SH-SY5Y (cell line): Measurements from ENCODE around the gene TMEM266.

ENCODE experiments used
- GATA2 ChIP-seq: IDR thresholded peaks from 2 replicates; pipeline ENCODE4 v1.6.1; 2011; ENCODE audit warnings: mild to moderate bottlenecking, low read depth, low read length
- GATA3 ChIP-seq: IDR thresholded peaks from 2 replicates; pipeline ENCODE4 v1.6.1; 2011; ENCODE audit warnings: low read depth, mild to moderate bottlenecking, low read length, moderate library complexity

TMEM266 gene

GRCh38 chr15:76101655-76102054 is 41.9 kb downstream of the TMEM266 start:
- no peak for TF ChIP-seq GATA2
- no peak for TF ChIP-seq GATA3

GRCh38 chr15:76105391-76105790 is 45.6 kb downstream of the TMEM266 start:
- TF ChIP-seq GATA2 (no peak), GATA3 (no peak)

GRCh38 chr15:76105911-76106310 is 46.1 kb downstream of the TMEM266 start:
- TF ChIP-seq GATA3 = no peak
- TF ChIP-seq GATA2 = no peak

- no peak for TF ChIP-seq GATA2
- no peak for TF ChIP-seq GATA3
Measured at GRCh38 chr15:76107169-76107568, 47.4 kb downstream of the TMEM266 start.

GRCh38 chr15:76108021-76108723 is 48.4 kb downstream of the TMEM266 start:
- TF ChIP-seq GATA2 (no peak), GATA3 (no peak)

- no peak for TF ChIP-seq GATA3
- TF ChIP-seq GATA2 = no peak
Measured at GRCh38 chr15:76109046-76109445, 49.3 kb downstream of the TMEM266 start.

- no peak for TF ChIP-seq GATA3
- TF ChIP-seq GATA2 = no peak
Measured at GRCh38 chr15:76114561-76114960, 54.8 kb downstream of the TMEM266 start.

GRCh38 chr15:76116138-76116885 is 56.5 kb downstream of the TMEM266 start:
- TF ChIP-seq GATA2 (no peak), GATA3 (no peak)

GRCh38 chr15:76117181-76117580 is 57.4 kb downstream of the TMEM266 start:
- TF ChIP-seq GATA3 (no peak), GATA2 (no peak)

- no peak for TF ChIP-seq GATA2
- no peak for TF ChIP-seq GATA3
Measured at GRCh38 chr15:76118767-76119166, 59.0 kb downstream of the TMEM266 start.

- no peak for TF ChIP-seq GATA3
- TF ChIP-seq GATA2 = no peak
Measured at GRCh38 chr15:76123031-76123430, 63.2 kb downstream of the TMEM266 start.

GRCh38 chr15:76127169-76127568 is 67.4 kb downstream of the TMEM266 start:
- TF ChIP-seq GATA2 = no peak
- no peak for TF ChIP-seq GATA3

- no peak for TF ChIP-seq GATA3
- no peak for TF ChIP-seq GATA2
Measured at GRCh38 chr15:76127880-76128279, 68.1 kb downstream of the TMEM266 start.

- TF ChIP-seq GATA3 (no peak), GATA2 (no peak)
Measured at GRCh38 chr15:76134537-76134936, 74.8 kb downstream of the TMEM266 start.

- TF ChIP-seq GATA2 = no peak
- no peak for TF ChIP-seq GATA3
Measured at GRCh38 chr15:76135516-76135915, 75.7 kb downstream of the TMEM266 start.
